OCI-LY3 (cell line): ENCODE measurements around the gene OTOA.

Source experiments
- EZH2phosphoT487 ChIP-seq: fragments of 200-600 bp; shearing (Covaris generic); IDR thresholded peaks from 2 replicates; pipeline ENCODE4 v1.6.1; 2018; ENCODE audit warnings: antibody characterized with exemption, mixed run types, low read depth
- TF ChIP-seq, protein P1 (sequence below): fragments of 200-600, 300-600 bp; sonication (generic); IDR thresholded peaks from 2 replicates; pipeline ENCODE4 v1.5.1; 2014; ENCODE audit warnings: antibody characterized with exemption, low read length, low read depth

DNA sequence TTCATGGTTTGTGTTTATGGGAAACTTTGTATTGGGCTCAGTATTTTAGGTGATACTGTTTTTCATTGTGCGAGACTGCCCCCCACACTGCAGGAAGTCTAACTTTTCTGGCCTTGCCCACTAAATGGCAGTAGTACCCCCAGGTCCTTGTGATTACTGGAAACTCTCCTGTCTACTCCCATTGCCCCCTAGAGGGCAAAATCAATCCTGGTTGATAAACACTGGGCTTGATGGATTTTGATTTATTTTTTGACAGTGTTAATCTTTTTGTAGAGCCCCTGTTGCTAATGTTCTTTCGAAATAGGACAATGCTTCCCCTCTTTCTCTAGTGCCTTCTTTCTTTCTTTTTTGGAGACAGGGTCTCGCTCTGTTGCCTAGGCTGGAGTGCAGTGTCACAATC, 48.9 kb upstream of the OTOA start:
- TF ChIP-seq, protein P1, sequence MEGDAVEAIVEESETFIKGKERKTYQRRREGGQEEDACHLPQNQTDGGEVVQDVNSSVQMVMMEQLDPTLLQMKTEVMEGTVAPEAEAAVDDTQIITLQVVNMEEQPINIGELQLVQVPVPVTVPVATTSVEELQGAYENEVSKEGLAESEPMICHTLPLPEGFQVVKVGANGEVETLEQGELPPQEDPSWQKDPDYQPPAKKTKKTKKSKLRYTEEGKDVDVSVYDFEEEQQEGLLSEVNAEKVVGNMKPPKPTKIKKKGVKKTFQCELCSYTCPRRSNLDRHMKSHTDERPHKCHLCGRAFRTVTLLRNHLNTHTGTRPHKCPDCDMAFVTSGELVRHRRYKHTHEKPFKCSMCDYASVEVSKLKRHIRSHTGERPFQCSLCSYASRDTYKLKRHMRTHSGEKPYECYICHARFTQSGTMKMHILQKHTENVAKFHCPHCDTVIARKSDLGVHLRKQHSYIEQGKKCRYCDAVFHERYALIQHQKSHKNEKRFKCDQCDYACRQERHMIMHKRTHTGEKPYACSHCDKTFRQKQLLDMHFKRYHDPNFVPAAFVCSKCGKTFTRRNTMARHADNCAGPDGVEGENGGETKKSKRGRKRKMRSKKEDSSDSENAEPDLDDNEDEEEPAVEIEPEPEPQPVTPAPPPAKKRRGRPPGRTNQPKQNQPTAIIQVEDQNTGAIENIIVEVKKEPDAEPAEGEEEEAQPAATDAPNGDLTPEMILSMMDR, result peak; percentile 24; the same call in 1 of the 2 replicates
- no peak for TF ChIP-seq EZH2phosphoT487
